HL-60 (cell line): Measurements from ENCODE around the gene CAMSAP1.

Experiments
- DNase-seq, 2 experiments: peaks; one replicate each; pipeline ENCODE4 v3.0.0-alpha.2; 2010 to 2020; ENCODE audit warnings: low read depth in 1 of 2, low spot score in 1 of 2
- H3K27ac ChIP-seq: fragments of 250-450 bp; sonication (Bioruptor Pico); replicated peaks from 2 replicates; pipeline ENCODE4 v1.5.1; 2020; ENCODE audit warnings: mild to moderate bottlenecking, moderate library complexity
- H3K27me3 ChIP-seq: fragments of 250-450 bp; sonication (Bioruptor Pico); 2 replicates; pipeline ENCODE4 v1.5.1; 2021; ENCODE audit warnings: mild to moderate bottlenecking, moderate library complexity; ENCODE audit not compliant: insufficient read depth, poor library complexity, severe bottlenecking
- H3K4me3 ChIP-seq: replicated peaks from 2 replicates; pipeline ENCODE4 v1.5.1; 2011; ENCODE audit warnings: mild to moderate bottlenecking, control low read depth, low read length; ENCODE audit not compliant: insufficient read depth
- GABPA ChIP-seq: IDR thresholded peaks from 2 replicates; pipeline ENCODE4 v1.6.1; 2012; ENCODE audit warnings: low read depth
- POLR2AphosphoS5 ChIP-seq: IDR thresholded peaks from 2 replicates; pipeline ENCODE4 v1.6.1; 2012; ENCODE audit warnings: low read depth
- REST ChIP-seq: IDR thresholded peaks from 2 replicates; pipeline ENCODE4 v1.6.1; 2012; ENCODE audit warnings: low read depth; ENCODE audit not compliant: insufficient replicate concordance
- SPI1 ChIP-seq: IDR thresholded peaks from 2 replicates; pipeline ENCODE4 v1.6.1; 2012; ENCODE audit warnings: low read depth, mild to moderate bottlenecking, borderline replicate concordance
- TF ChIP-seq, protein P1 (sequence below): IDR thresholded peaks from one replicate; pipeline ENCODE4 v1.5.1; 2011; ENCODE audit warnings: low read length, control low read depth, inconsistent platforms; ENCODE audit not compliant: insufficient read depth

Gene CAMSAP1

DNA sequence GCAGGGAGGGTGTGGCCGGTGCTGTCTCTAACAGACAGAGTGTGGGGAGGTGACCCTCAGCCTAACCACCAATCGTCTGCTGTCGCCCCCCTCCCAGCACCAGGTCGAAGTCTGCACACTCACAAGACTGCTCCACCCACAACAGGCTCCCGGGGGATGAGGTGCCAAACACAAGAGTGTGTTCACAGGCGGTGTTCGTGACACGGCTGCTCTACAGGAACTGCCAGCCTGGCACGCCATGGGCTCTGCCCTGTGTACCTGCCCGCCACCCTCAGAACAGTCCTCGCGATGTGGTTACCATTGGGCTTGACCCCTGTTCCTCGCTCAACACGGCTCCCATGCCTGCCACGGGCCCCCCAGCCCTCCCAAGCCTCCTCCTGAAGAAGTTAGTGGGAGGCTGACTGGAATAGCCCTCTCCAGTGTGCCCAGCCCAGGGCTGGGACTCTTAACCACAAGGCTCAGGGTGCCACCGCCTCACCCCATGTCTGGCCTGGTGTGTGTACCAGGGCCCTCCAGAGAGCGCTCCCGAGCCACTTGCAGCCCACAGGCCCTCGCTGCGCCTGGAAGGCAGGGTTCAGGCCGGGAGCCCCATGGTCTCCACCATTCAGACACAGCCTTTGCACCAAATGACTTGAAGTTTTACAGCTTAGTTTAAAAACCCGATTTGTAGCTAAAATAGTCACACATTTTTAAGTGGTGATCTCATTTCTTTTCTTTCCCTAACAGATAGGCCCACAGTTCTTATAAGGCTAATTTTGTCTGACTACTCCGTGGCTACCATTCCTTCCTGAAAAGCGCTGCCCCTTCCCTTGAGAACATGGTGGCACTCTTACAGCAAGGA, 102.5 kb downstream of the CAMSAP1 start:
- Histone ChIP-seq H3K4me3 (no peak overlapping the region), H3K27ac (no peak overlapping the region), H3K27me3 (no peaks in the 10 kb centered on the region)
- TF ChIP-seq REST = no peak
- no peak for TF ChIP-seq GABPA
- no peak for TF ChIP-seq SPI1
- TF ChIP-seq, protein P1, sequence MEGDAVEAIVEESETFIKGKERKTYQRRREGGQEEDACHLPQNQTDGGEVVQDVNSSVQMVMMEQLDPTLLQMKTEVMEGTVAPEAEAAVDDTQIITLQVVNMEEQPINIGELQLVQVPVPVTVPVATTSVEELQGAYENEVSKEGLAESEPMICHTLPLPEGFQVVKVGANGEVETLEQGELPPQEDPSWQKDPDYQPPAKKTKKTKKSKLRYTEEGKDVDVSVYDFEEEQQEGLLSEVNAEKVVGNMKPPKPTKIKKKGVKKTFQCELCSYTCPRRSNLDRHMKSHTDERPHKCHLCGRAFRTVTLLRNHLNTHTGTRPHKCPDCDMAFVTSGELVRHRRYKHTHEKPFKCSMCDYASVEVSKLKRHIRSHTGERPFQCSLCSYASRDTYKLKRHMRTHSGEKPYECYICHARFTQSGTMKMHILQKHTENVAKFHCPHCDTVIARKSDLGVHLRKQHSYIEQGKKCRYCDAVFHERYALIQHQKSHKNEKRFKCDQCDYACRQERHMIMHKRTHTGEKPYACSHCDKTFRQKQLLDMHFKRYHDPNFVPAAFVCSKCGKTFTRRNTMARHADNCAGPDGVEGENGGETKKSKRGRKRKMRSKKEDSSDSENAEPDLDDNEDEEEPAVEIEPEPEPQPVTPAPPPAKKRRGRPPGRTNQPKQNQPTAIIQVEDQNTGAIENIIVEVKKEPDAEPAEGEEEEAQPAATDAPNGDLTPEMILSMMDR = no peak
- TF ChIP-seq POLR2AphosphoS5 = no peak
- DNase-seq = no peak

DNA sequence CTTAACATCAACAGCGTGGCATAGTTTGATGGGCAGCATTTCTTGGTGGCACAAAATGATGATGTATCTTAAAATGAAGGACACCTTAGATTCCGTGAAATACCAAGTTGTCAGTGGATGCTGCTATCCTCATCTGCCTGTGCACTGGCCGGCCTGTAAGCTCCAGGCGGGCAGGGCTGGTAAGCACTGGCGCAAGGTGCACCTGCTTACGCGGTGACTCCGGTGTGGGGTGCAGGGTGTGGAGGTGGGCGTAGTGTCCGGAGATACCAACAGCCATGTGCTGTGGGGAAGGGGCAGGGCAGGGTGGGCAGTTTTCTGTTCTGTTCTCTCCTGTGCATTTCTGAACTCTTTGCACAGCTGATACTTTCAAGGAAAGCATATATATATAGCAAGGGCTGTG, 103.9 kb downstream of the CAMSAP1 start:
- TF ChIP-seq SPI1 (no peak), REST (no peak), POLR2AphosphoS5 (no peak), GABPA (no peak)
- TF ChIP-seq, protein P1 = no peak
- Histone ChIP-seq H3K4me3 (no peak overlapping the region), H3K27me3 (no peaks in the 10 kb centered on the region), H3K27ac (no peak overlapping the region)
- DNase-seq = no peak

DNA sequence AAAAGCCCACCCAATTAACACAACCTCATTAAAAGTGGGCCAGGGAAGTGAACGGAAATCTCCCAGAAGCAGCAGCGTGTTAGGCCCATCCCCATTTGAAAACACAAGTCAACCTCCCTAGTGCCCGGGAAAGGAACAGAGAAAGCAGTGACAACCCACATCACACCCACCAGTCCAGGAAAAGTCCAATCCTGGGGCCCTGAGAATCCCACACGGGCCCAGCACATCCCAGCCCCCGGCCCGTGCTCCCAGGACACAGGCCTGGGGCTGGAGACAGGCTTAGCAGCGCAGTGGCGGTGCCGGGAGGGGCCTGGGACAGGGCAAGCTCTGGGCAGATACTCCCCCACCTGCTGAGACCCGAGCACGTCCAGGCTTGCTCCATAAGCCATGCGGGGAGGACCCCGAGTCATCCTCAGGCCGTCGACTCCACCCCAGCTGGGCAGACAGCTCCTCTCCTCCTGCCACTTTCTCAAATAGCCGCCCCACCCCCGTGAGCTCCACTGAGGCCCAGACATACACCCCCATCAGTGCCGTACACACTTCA, 104.4 kb downstream of the CAMSAP1 start:
- Histone ChIP-seq H3K27ac (no peak overlapping the region), H3K4me3 (no peak overlapping the region), H3K27me3 (no peaks in the 10 kb centered on the region)
- TF ChIP-seq, protein P1 = no peak
- TF ChIP-seq GABPA (no peak), POLR2AphosphoS5 (no peak), SPI1 (no peak), REST (no peak)
- DNase-seq = no peak
